GM12878 (cell line): ENCODE results near the gene SMPDL3B. TPM values are rescaled to one million over a fixed set of nuclear protein-coding genes. Genes with fewer than 3 reads are reported as not detected.

Experiments
- ATAC-seq: fragments of 200-7000 bp; cut with Tn5 transposase; 3 replicates; pipeline ENCODE4 v1.9.1; 2020; ENCODE audit warnings: mild to moderate bottlenecking, moderate library complexity
- BruUV-seq: library from RNA; stranded (reverse); fragments of 400-500 nt; replicated peaks from 2 replicates; lab custom pipeline; 2021; lab: Mats Ljungman, UMichigan
- CTCF ChIA-PET: fragments of 300-600 bp; sonication (Branson Sonifier 250); formaldehyde crosslinking; extraction: SDS; loops from one replicate; lab custom pipeline; 2021; ENCODE audit warnings: inconsistent platforms; lab: Yijun Ruan, JAX
- POLR2A ChIA-PET: fragments of 350-600 bp; formaldehyde crosslinking; extraction: SDS; loops from one replicate; lab custom pipeline; 2021; ENCODE audit warnings: inconsistent platforms; lab: Charles Lee
- RAD21 ChIA-PET: fragments of 300-600 bp; sonication (Branson Sonifier 250); formaldehyde crosslinking; loops from one replicate; lab custom pipeline; 2023; ENCODE audit warnings: antibody characterized with exemption; ENCODE audit not compliant: unreplicated experiment; lab: Charles Lee
- SMC1A ChIA-PET: fragments of 300-600 bp; sonication (Branson Sonifier 250); formaldehyde crosslinking; loops from one replicate; lab custom pipeline; 2023; ENCODE audit not compliant: unreplicated experiment, uncharacterized antibody; lab: Charles Lee
- DNase-seq: peaks from one replicate; pipeline ENCODE4 v3.0.0-alpha.2; 2011; ENCODE audit warnings: low read depth, low spot score
- FAIRE-seq: peaks from 3 replicates; lab custom pipeline; 2011; peaks lifted over from hg19 to GRCh38; lab: Jason Lieb, UNC
- H2AFZ ChIP-seq: 2 replicates; pipeline ENCODE4 v1.6.0; 2011; ENCODE audit warnings: low read depth, low read length, control low read depth; ENCODE audit not compliant: control insufficient read depth
- H3K27ac ChIP-seq: 2 replicates; pipeline ENCODE4 v1.5.1; 2011; ENCODE audit warnings: control low read depth; ENCODE audit not compliant: control insufficient read depth, insufficient read depth
- H3K27me3 ChIP-seq, 2 experiments: replicated peaks in 1 of 2; 2 replicates each; pipeline versions ENCODE4 v1.6.0 to v1.6.1; 2011; ENCODE audit warnings: low read length in 1 of 2; ENCODE audit not compliant: control insufficient read depth in 2 of 2, insufficient read depth in 2 of 2
- H3K36me3 ChIP-seq, 2 experiments: 2 replicates each; pipeline ENCODE4 v1.5.1; 2011; ENCODE audit warnings: low read length in 1 of 2; ENCODE audit not compliant: control insufficient read depth in 2 of 2, insufficient read depth in 2 of 2
- H3K4me1 ChIP-seq: 2 replicates; pipeline ENCODE4 v1.6.1; 2011; ENCODE audit warnings: mild to moderate bottlenecking, low read length, moderate library complexity, mixed read lengths; ENCODE audit not compliant: control insufficient read depth, insufficient read depth
- H3K4me2 ChIP-seq: 2 replicates; pipeline ENCODE4 v1.6.0; 2011; ENCODE audit warnings: control low read depth; ENCODE audit not compliant: control insufficient read depth, insufficient read depth
- H3K4me3 ChIP-seq: fragments of 200-600 bp; sonication (generic); 2 replicates; pipeline ENCODE4 v1.5.1; 2016
- H3K79me2 ChIP-seq: 2 replicates; pipeline ENCODE4 v1.6.0; 2011; ENCODE audit warnings: low read length; ENCODE audit not compliant: control insufficient read depth, insufficient read depth
- H3K9ac ChIP-seq: 2 replicates; pipeline ENCODE4 v1.8.0; 2011; ENCODE audit warnings: low read length, control low read depth, mixed read lengths; ENCODE audit not compliant: control insufficient read depth, insufficient read depth
- H3K9me3 ChIP-seq: replicated peaks from 3 replicates; pipeline ENCODE4 v1.5.1; 2011; ENCODE audit warnings: mild to moderate bottlenecking, low read length; ENCODE audit not compliant: control insufficient read depth, insufficient read depth
- H4K20me1 ChIP-seq: 2 replicates; pipeline ENCODE4 v1.6.0; 2011; ENCODE audit not compliant: control insufficient read depth, insufficient read depth
- ATF3 ChIP-seq: IDR thresholded peaks from 2 replicates; pipeline ENCODE4 v1.6.1; 2011; ENCODE audit warnings: low read depth, mild to moderate bottlenecking, low read length, moderate library complexity, borderline replicate concordance; ENCODE audit errors: extremely low read depth
- ATF7 ChIP-seq: fragments of 450-650 bp; IDR thresholded peaks from 2 replicates; pipeline ENCODE4 v1.6.1; 2016; ENCODE audit warnings: low read depth, mild to moderate bottlenecking
- E2F4 ChIP-seq: IDR thresholded peaks from 2 replicates; pipeline ENCODE4 v1.6.1; 2012; ENCODE audit warnings: low read depth, low read length, improper control_type of control experiment
- IKZF1 ChIP-seq: fragments of 450-650 bp; conservative IDR thresholded peaks from 2 replicates; pipeline ENCODE4 v1.6.1; 2017; ENCODE audit warnings: antibody characterized with exemption, mild to moderate bottlenecking
- JUNB ChIP-seq: IDR thresholded peaks from 2 replicates; pipeline ENCODE4 v1.6.1; 2016; ENCODE audit warnings: antibody characterized with exemption, mild to moderate bottlenecking
- MEF2A ChIP-seq: IDR thresholded peaks from 2 replicates; pipeline ENCODE4 v1.6.1; 2011; ENCODE audit warnings: low read depth, mild to moderate bottlenecking, low read length, moderate library complexity; ENCODE audit not compliant: insufficient read depth
- NFIC ChIP-seq: IDR thresholded peaks from 2 replicates; pipeline ENCODE4 v1.6.1; 2012; ENCODE audit warnings: low read depth, mild to moderate bottlenecking, inconsistent platforms, low read length, moderate library complexity
- NKRF ChIP-seq: fragments of 450-650 bp; conservative IDR thresholded peaks from 2 replicates; pipeline ENCODE4 v1.6.1; 2017; ENCODE audit warnings: mild to moderate bottlenecking, moderate library complexity
- NR2C1 ChIP-seq: fragments of 450-650 bp; IDR thresholded peaks from 2 replicates; pipeline ENCODE4 v1.6.1; 2017; ENCODE audit warnings: antibody characterized with exemption, mild to moderate bottlenecking, moderate library complexity
- PML ChIP-seq: IDR thresholded peaks from 2 replicates; pipeline ENCODE4 v1.6.1; 2012; ENCODE audit warnings: low read length, inconsistent platforms
- RAD21 ChIP-seq: IDR thresholded peaks from 2 replicates; pipeline ENCODE4 v1.6.1; 2011; ENCODE audit warnings: mild to moderate bottlenecking, low read depth, low read length, moderate library complexity; ENCODE audit not compliant: insufficient read depth
- RCOR1 ChIP-seq: conservative IDR thresholded peaks from 2 replicates; pipeline ENCODE4 v1.6.1; 2012; ENCODE audit warnings: low read depth, low read length, improper control_type of control experiment
- SMAD5 ChIP-seq: IDR thresholded peaks from 2 replicates; pipeline ENCODE4 v1.6.1; 2016; ENCODE audit warnings: antibody characterized with exemption, low read depth
- SPI1 ChIP-seq: IDR thresholded peaks from 2 replicates; pipeline ENCODE4 v1.6.1; 2011; ENCODE audit warnings: low read depth, mild to moderate bottlenecking, low read length, moderate library complexity, borderline replicate concordance; ENCODE audit not compliant: insufficient read depth
- TARDBP ChIP-seq: IDR thresholded peaks from 2 replicates; pipeline ENCODE4 v1.6.1; 2016; ENCODE audit warnings: borderline replicate concordance
- ZZZ3 ChIP-seq: IDR thresholded peaks from 2 replicates; pipeline ENCODE4 v1.6.1; 2011; ENCODE audit warnings: low read depth; ENCODE audit not compliant: control insufficient read depth, insufficient read length
- WGBS: methylation state at CpG from one replicate; pipeline ENCODE4 v1.1.6; 2016; ENCODE audit warnings: low lambda C conversion rate; ENCODE audit not compliant: insufficient replicate concordance, insufficient coverage; ENCODE audit errors: missing lambda C conversion rate; 5-methylcytosine and 5-hydroxymethylcytosine counted together
- in situ Hi-C: fragments of 300-500 bp; cut with MboI; formaldehyde crosslinking; loops from 9 replicates; pipeline ENCODE4 v1.14.3; 2018; ENCODE audit warnings: mixed read lengths
- intact Hi-C: fragments of 100-400 bp; cut with micrococcal nuclease; formaldehyde crosslinking; loops from one replicate; pipeline ENCODE4 v1.14.2; 2022; ENCODE audit not compliant: unreplicated experiment
- polyA plus RNA-seq, 11 experiments: library from polyadenylated mRNA; depleted of rRNA in 4 of 11; unstranded in 6 of 11; stranded (reverse) in 5 of 11; fragments of >200 nt; fragmentation: Nextera tagmentation in 4 of 11; fragmentation: Illumina TruSeq in 1 of 11; extraction: Ambion mirVana in 4 of 11; extraction: Trizol in 1 of 11; gene quantifications; 1 replicate in 1 of 11; 2 replicates in 10 of 11; pipeline versions ENCODE4 v1.2.1 to v1.2.3, GENCODE V29; 2011 to 2016; ENCODE audit warnings: inconsistent platforms in 2 of 11, missing spikeins in 2 of 11, low read depth in 1 of 11
- total RNA-seq, 4 experiments: library from RNA; depleted of rRNA in 3 of 4; stranded (reverse); fragments of >200 nt in 3 of 4; fragmentation: Illumina TruSeq in 1 of 4; extraction: Trizol in 1 of 4; gene quantifications; 2 replicates each; pipeline versions ENCODE4 v1.2.1 to v1.2.3, GENCODE V29; 2013 to 2021

SMPDL3B gene
- total and polyA plus RNA-seq, 10 of the 15 experiments (the other 5 are each of a cell fraction or from before 2014, with no cell fraction given): 0.56 to 2.7 (median 1.0) TPM

- TF ChIP-seq NKRF (no peak), ZZZ3 (no peak)
Measured at GRCh38 chr1:27937524-27937836, 2.7 kb downstream of the SMPDL3B start (continued).

- no peak for FAIRE-seq
- ChIA-PET RAD21 (interaction anchor here (1.0 to 2.3 kb wide), 3 partner anchors 47 to 147 kb away, joined by 3 to 8 read pairs (median 6); no protein-coding TSS in a partner anchor), POLR2A (interaction anchor here (0.7 kb wide), 1 partner anchor 290 kb away, joined by 3 read pairs; no protein-coding TSS in a partner anchor), CTCF (interaction anchor here (0.7 to 5.8 kb wide), 11 partner anchors 8 to 938 kb away, joined by 3 to 40 read pairs (median 4); no protein-coding TSS in a partner anchor), SMC1A (interaction anchor here (0.8 to 3.1 kb wide), 11 partner anchors 10 to 271 kb away, joined by 3 to 12 read pairs (median 4); no protein-coding TSS in a partner anchor)
- no peaks in the 10 kb centered on the region for H4K20me1 ChIP-seq
- no peak overlapping the region for H3K4me2 ChIP-seq
- no peak overlapping the region for H3K27ac ChIP-seq
- H3K79me2 ChIP-seq: no peaks in the 10 kb centered on the region
- intact Hi-C loops (no loop called here), in situ Hi-C loops (loop anchor here (5.0 kb wide), 1 partner anchor 49 kb away; no protein-coding TSS in a partner anchor)
- DNase-seq: no peak
- ATAC-seq: no peak
- peaks cover 3% of the 10 kb centered on the region; the same call in 1 of the 2 replicates for H3K4me1 ChIP-seq
- no peak overlapping the region for H3K4me3 ChIP-seq
- 78% methylated on average over 4 of the region's 4 CpGs for whole genome bisulfite sequencing
- H2AFZ ChIP-seq: no peak overlapping the region
- H3K36me3 ChIP-seq: no peaks in the 10 kb centered on the region
- BruUV-seq: no TSS peak
- no peaks in the 10 kb centered on the region for H3K9me3 ChIP-seq
- H3K27me3 ChIP-seq: peaks cover 0 to 2% of the 10 kb centered on the region in 2 experiments; a peak in 2 of 4 replicates
- no peak overlapping the region for H3K9ac ChIP-seq
- TF ChIP-seq E2F4: no peak
- TF ChIP-seq IKZF1: no peak
- TF ChIP-seq ATF7: no peak
- TF ChIP-seq RCOR1: no peak
- no peak for TF ChIP-seq ATF3
- TF ChIP-seq SPI1: no peak
- TF ChIP-seq NR2C1: no peak
- no peak for TF ChIP-seq JUNB
- no peak for TF ChIP-seq TARDBP
- no peak for TF ChIP-seq RAD21
- TF ChIP-seq MEF2A: no peak
- TF ChIP-seq NFIC: no peak
- no peak for TF ChIP-seq SMAD5
- no peak for TF ChIP-seq NKRF
- TF ChIP-seq PML: no peak
Measured at GRCh38 chr1:27938488-27938887, 3.7 kb downstream of the SMPDL3B start.
